Activated CD4-positive, alpha-beta T cell treated with anti-CD3 and anti-CD28 coated beads, Interleukin-2, amount 50 U/mL, for 1 hour (primary cell): ENCODE results near the gene TRRAP.

ENCODE experiments used
- DNase-seq: peaks from one replicate; pipeline ENCODE4 v3.0.0-alpha.2; 2020

TRRAP gene

GRCh38 chr7:98993024-98993897 is 114.9 kb downstream of the TRRAP start:
- no peak for DNase-seq

GRCh38 chr7:98994046-98994944 is 116.0 kb downstream of the TRRAP start:
- no peak for DNase-seq

- DNase-seq = no peak
Observed at GRCh38 chr7:98995111-98995510, 116.8 kb downstream of the TRRAP start.

- no peak for DNase-seq
Observed at GRCh38 chr7:98995523-98996149, 117.3 kb downstream of the TRRAP start.

- DNase-seq = no peak
Observed at GRCh38 chr7:98996150-98996552, 117.8 kb downstream of the TRRAP start.

GRCh38 chr7:98997846-98998245 is 119.5 kb downstream of the TRRAP start:
- DNase-seq = no peak

GRCh38 chr7:98998821-98999725 is 120.7 kb downstream of the TRRAP start:
- DNase-seq = no peak

- DNase-seq = no peak
Observed at GRCh38 chr7:99000196-99000903, 122.0 kb downstream of the TRRAP start.

GRCh38 chr7:99000904-99001465 is 122.7 kb downstream of the TRRAP start:
- no peak for DNase-seq

GRCh38 chr7:99001482-99002147 is 123.3 kb downstream of the TRRAP start:
- DNase-seq = no peak

- no peak for DNase-seq
Observed at GRCh38 chr7:99002148-99002826, 124.0 kb downstream of the TRRAP start.

GRCh38 chr7:99002827-99003212 is 124.5 kb downstream of the TRRAP start:
- no peak for DNase-seq

GRCh38 chr7:99003419-99003818 is 125.1 kb downstream of the TRRAP start:
- DNase-seq = no peak

- no peak for DNase-seq
Observed at GRCh38 chr7:99004216-99004615, 125.9 kb downstream of the TRRAP start.

GRCh38 chr7:99004781-99005500 is 126.6 kb downstream of the TRRAP start:
- no peak for DNase-seq

- no peak for DNase-seq
Observed at GRCh38 chr7:99005776-99006175, 127.4 kb downstream of the TRRAP start.

GRCh38 chr7:99006739-99007424 is 128.6 kb downstream of the TRRAP start:
- DNase-seq = no peak

GRCh38 chr7:99008181-99008631 is 129.9 kb downstream of the TRRAP start:
- no peak for DNase-seq
